GM23338 (cell line): ENCODE data around the gene GRM8. TPM values are rescaled to one million over a fixed set of nuclear protein-coding genes. Genes with fewer than 3 reads are reported as not detected.

Source experiments
- ATAC-seq: fragments of 200-7000 bp; cut with Tn5 transposase; 3 replicates; pipeline ENCODE4 v1.9.1; 2020
- DNase-seq: peaks from one replicate; pipeline ENCODE4 v3.0.0-alpha.2; 2015; ENCODE audit warnings: low spot score
- H2AFZ ChIP-seq: fragments of 200-600 bp; sonication (generic); 2 replicates; pipeline ENCODE4 v1.8.0; 2016; ENCODE audit warnings: antibody characterized with exemption, mild to moderate bottlenecking, moderate library complexity
- H3F3A ChIP-seq: fragments of 200-600 bp; sonication (generic); replicated peaks from 2 replicates; pipeline ENCODE4 v1.8.0; 2017; ENCODE audit warnings: antibody characterized with exemption, mixed run types, low read depth
- H3K27ac ChIP-seq: fragments of 200-600 bp; sonication (generic); 2 replicates; pipeline ENCODE4 v1.6.1; 2016; ENCODE audit warnings: low read depth
- H3K27me3 ChIP-seq: fragments of 200-600 bp; sonication (generic); 2 replicates; pipeline ENCODE4 v1.8.0; 2016; ENCODE audit warnings: mild to moderate bottlenecking, mixed run types, moderate library complexity; ENCODE audit not compliant: insufficient read depth
- H3K36me3 ChIP-seq: fragments of 200-600 bp; sonication (generic); 2 replicates; pipeline ENCODE4 v1.8.0; 2016; ENCODE audit warnings: mild to moderate bottlenecking; ENCODE audit not compliant: insufficient read depth
- H3K4me1 ChIP-seq: fragments of 200-600 bp; sonication (generic); 2 replicates; pipeline ENCODE4 v1.8.0; 2016; ENCODE audit warnings: mild to moderate bottlenecking, moderate library complexity; ENCODE audit not compliant: insufficient read depth
- H3K4me2 ChIP-seq: fragments of 200-600 bp; sonication (generic); 2 replicates; pipeline ENCODE4 v1.7.1; 2017; ENCODE audit warnings: mixed run types
- H3K4me3 ChIP-seq: fragments of 200-600 bp; sonication (generic); 2 replicates; pipeline ENCODE4 v1.6.1; 2016; ENCODE audit warnings: mixed run types
- H3K79me2 ChIP-seq: fragments of 200-600 bp; sonication (generic); replicated peaks from 2 replicates; pipeline ENCODE4 v1.8.0; 2017; ENCODE audit warnings: mild to moderate bottlenecking; ENCODE audit not compliant: insufficient read depth
- H3K9me2 ChIP-seq: fragments of 200-600 bp; sonication (generic); 2 replicates; pipeline ENCODE4 v1.8.0; 2017; ENCODE audit not compliant: insufficient read depth
- H4K20me1 ChIP-seq: fragments of 200-600 bp; sonication (generic); replicated peaks from 2 replicates; pipeline ENCODE4 v1.8.0; 2017; ENCODE audit warnings: mild to moderate bottlenecking; ENCODE audit not compliant: insufficient read depth
- H3K27ac Mint-ChIP-seq: 2 replicates; pipeline ENCODE4 v1.8.0; 2020; ENCODE audit warnings: inconsistent platforms, mild to moderate bottlenecking, moderate library complexity, mixed read lengths
- H3K27me3 Mint-ChIP-seq: 3 replicates; pipeline ENCODE4 v1.8.0; 2022; ENCODE audit warnings: low read depth, mild to moderate bottlenecking, moderate library complexity, mixed read lengths, inconsistent platforms; ENCODE audit not compliant: insufficient read depth, poor library complexity
- H3K36me3 Mint-ChIP-seq: 3 replicates; pipeline ENCODE4 v1.8.0; 2021; ENCODE audit warnings: low read depth, mild to moderate bottlenecking, inconsistent platforms, moderate library complexity, mixed read lengths
- H3K4me1 Mint-ChIP-seq: 3 replicates; pipeline ENCODE4 v1.8.0; 2020; ENCODE audit warnings: mild to moderate bottlenecking, inconsistent platforms, mixed read lengths
- H3K4me3 Mint-ChIP-seq: 3 replicates; pipeline ENCODE4 v1.8.0; 2021; ENCODE audit warnings: moderate library complexity, mild to moderate bottlenecking, inconsistent platforms, mixed read lengths
- H3K9me3 Mint-ChIP-seq: 3 replicates; pipeline ENCODE4 v1.8.0; 2020; ENCODE audit warnings: moderate library complexity, mild to moderate bottlenecking, inconsistent platforms, mixed read lengths
- CREB1 ChIP-seq: fragments of 250-450 bp; sonication (Bioruptor Pico); IDR thresholded peaks from 2 replicates; pipeline ENCODE4 v1.5.0; 2020; ENCODE audit warnings: low read depth, mild to moderate bottlenecking, moderate library complexity
- EZH2 ChIP-seq: fragments of 200-600 bp; sonication (generic); IDR thresholded peaks from one replicate; pipeline ENCODE4 v1.8.0; 2017; ENCODE audit warnings: antibody characterized with exemption, mild to moderate bottlenecking, low read depth; ENCODE audit not compliant: unreplicated experiment
- EZH2phosphoT487 ChIP-seq: fragments of 200-600 bp; sonication (generic); IDR thresholded peaks from one replicate; pipeline ENCODE4 v1.8.1; 2018; ENCODE audit warnings: antibody characterized with exemption; ENCODE audit not compliant: unreplicated experiment
- JUNB ChIP-seq: IDR thresholded peaks from one replicate; pipeline ENCODE4 v1.6.1; 2016; ENCODE audit warnings: antibody characterized with exemption; ENCODE audit not compliant: unreplicated experiment
- NANOG ChIP-seq: IDR thresholded peaks from 2 replicates; pipeline ENCODE4 v1.6.1; 2016; ENCODE audit warnings: antibody characterized with exemption, borderline replicate concordance
- REST ChIP-seq: IDR thresholded peaks from one replicate; pipeline ENCODE4 v1.6.1; 2018; ENCODE audit warnings: antibody characterized with exemption; ENCODE audit not compliant: unreplicated experiment
- STAT1 ChIP-seq: IDR thresholded peaks from one replicate; pipeline ENCODE4 v1.6.1; 2016; ENCODE audit warnings: antibody characterized with exemption; ENCODE audit not compliant: unreplicated experiment
- ZNF114 ChIP-seq: fragments of 250-450 bp; sonication (Bioruptor Pico); IDR thresholded peaks from 2 replicates; pipeline ENCODE4 v1.5.0; 2020; ENCODE audit warnings: mild to moderate bottlenecking, moderate library complexity
- ZNF331 ChIP-seq: fragments of 250-450 bp; sonication (Bioruptor Pico); IDR thresholded peaks from 2 replicates; pipeline ENCODE4 v1.5.0; 2020; ENCODE audit warnings: low read depth, mild to moderate bottlenecking, moderate library complexity
- ZNF462 ChIP-seq: fragments of 250-450 bp; sonication (Bioruptor Pico); IDR thresholded peaks from 2 replicates; pipeline ENCODE4 v1.5.0; 2020; ENCODE audit warnings: mild to moderate bottlenecking, moderate library complexity
- polyA plus RNA-seq: library from polyadenylated mRNA; unstranded; fragments of >200 nt; fragmentation: Nextera tagmentation; extraction: Ambion mirVana; gene quantifications from 2 replicates; pipeline ENCODE4 v1.2.1, GENCODE V29; 2016
- total RNA-seq: library from RNA; depleted of rRNA; stranded (reverse); fragments of >200 nt; shearing (Covaris generic); gene quantifications from 2 replicates; pipeline ENCODE4 v1.2.3, GENCODE V29; 2014
- TF ChIP-seq, protein P1 (sequence below): IDR thresholded peaks from 2 replicates; pipeline ENCODE4 v1.6.1; 2016; ENCODE audit warnings: antibody characterized with exemption
- TF ChIP-seq, protein P2 (sequence below), 2 experiments: fragments of 200-600 bp in 1 of 2; sonication (generic) in 1 of 2; conservative IDR thresholded peaks; 2 replicates each; pipeline versions ENCODE4 v1.5.1 to v1.6.1; 2016 to 2017; ENCODE audit warnings: antibody characterized with exemption in 2 of 2, low read depth in 2 of 2, mild to moderate bottlenecking in 2 of 2, moderate library complexity in 1 of 2

GRM8 gene
- total and polyA plus RNA-seq, 2 experiments from 2014 or later: 1.9 to 6.6 TPM

DNA sequence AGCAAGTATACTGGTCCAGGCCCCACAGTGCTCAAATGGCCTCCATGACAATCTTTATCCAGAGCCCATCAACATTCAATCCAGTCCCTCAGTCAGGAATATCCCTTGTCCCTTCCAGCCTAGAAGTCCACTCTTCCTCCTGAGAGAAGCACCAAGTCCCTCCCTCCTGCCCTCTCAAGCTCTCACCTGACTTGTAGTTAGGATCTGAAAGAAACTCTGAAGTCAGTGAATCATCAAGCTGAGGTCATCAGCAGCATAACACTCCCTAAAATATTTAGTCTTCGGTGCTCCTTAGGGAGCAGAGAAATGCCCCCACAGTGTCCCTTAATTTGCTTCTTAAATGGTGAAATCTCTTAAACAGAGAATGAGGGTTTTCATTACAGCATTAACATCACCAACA, 31.0 kb downstream of the GRM8 start:
- Histone ChIP-seq H2AFZ (no peak overlapping the region), H3K36me3 (no peaks in the 10 kb centered on the region), H3F3A (no peaks in the 10 kb centered on the region), H3K79me2 (no peaks in the 10 kb centered on the region), H3K4me2 (no peak overlapping the region), H3K27me3 (no peaks in the 10 kb centered on the region), H3K9me2 (no peaks in the 10 kb centered on the region), H3K4me1 (no peaks in the 10 kb centered on the region), H3K4me3 (no peak overlapping the region), H4K20me1 (no peaks in the 10 kb centered on the region), H3K27ac (no peak overlapping the region)
- DNase-seq: no peak
- Mint-ChIP-seq H3K9me3 (no peaks in the 10 kb centered on the region), H3K27ac (0 out of 2 replicates have a peak overlapping the region, but pooled peaks have one; percentile 41), H3K4me3 (no peak overlapping the region), H3K36me3 (no peaks in the 10 kb centered on the region), H3K4me1 (peaks cover 17% of the 10 kb centered on the region), H3K27me3 (no peaks in the 10 kb centered on the region)
- TF ChIP-seq EZH2: no peak
- TF ChIP-seq CREB1 (CRISPR knock-in tag): no peak
- no peak for TF ChIP-seq JUNB
- no peak for TF ChIP-seq ZNF114 (CRISPR knock-in tag)
- TF ChIP-seq STAT1: no peak
- no peak for TF ChIP-seq ZNF331 (CRISPR knock-in tag)
- no peak for TF ChIP-seq ZNF462 (CRISPR knock-in tag)
- no peak for TF ChIP-seq REST
- TF ChIP-seq EZH2phosphoT487: no peak
- TF ChIP-seq, protein P1, sequence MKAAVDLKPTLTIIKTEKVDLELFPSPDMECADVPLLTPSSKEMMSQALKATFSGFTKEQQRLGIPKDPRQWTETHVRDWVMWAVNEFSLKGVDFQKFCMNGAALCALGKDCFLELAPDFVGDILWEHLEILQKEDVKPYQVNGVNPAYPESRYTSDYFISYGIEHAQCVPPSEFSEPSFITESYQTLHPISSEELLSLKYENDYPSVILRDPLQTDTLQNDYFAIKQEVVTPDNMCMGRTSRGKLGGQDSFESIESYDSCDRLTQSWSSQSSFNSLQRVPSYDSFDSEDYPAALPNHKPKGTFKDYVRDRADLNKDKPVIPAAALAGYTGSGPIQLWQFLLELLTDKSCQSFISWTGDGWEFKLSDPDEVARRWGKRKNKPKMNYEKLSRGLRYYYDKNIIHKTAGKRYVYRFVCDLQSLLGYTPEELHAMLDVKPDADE: no peak
- TF ChIP-seq, protein P2, sequence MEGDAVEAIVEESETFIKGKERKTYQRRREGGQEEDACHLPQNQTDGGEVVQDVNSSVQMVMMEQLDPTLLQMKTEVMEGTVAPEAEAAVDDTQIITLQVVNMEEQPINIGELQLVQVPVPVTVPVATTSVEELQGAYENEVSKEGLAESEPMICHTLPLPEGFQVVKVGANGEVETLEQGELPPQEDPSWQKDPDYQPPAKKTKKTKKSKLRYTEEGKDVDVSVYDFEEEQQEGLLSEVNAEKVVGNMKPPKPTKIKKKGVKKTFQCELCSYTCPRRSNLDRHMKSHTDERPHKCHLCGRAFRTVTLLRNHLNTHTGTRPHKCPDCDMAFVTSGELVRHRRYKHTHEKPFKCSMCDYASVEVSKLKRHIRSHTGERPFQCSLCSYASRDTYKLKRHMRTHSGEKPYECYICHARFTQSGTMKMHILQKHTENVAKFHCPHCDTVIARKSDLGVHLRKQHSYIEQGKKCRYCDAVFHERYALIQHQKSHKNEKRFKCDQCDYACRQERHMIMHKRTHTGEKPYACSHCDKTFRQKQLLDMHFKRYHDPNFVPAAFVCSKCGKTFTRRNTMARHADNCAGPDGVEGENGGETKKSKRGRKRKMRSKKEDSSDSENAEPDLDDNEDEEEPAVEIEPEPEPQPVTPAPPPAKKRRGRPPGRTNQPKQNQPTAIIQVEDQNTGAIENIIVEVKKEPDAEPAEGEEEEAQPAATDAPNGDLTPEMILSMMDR (conservative IDR thresholded peaks at IDR 0.05; ENCODE audit: low read depth in 2 of 2): no peak
- no peak for TF ChIP-seq NANOG
- ATAC-seq: no peak
